Measurements from ENCODE around the gene OR4C16.

OR4C16 gene, protein sequence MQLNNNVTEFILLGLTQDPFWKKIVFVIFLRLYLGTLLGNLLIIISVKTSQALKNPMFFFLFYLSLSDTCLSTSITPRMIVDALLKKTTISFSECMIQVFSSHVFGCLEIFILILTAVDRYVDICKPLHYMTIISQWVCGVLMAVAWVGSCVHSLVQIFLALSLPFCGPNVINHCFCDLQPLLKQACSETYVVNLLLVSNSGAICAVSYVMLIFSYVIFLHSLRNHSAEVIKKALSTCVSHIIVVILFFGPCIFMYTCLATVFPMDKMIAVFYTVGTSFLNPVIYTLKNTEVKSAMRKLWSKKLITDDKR

DNA sequence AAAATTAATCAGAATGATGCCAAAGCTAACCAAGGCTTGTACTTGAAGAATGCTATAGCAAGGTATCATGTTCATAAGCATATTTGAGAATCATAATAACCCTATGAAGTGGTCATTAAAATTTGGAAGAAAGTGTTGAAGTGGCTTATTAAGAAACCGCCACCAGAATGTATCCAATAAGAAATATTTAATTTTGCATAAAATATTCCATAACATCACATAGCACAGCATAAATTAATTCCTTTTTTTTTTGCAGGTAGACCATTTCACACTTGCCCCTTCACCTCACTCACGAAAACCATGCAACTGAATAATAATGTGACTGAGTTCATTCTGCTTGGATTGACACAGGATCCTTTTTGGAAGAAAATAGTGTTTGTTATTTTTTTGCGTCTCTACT lies at the start of gene OR4C16:
Gene OR4C16 (plus strand): TSS at position 301 of the 400 bp plus-strand sequence. CDS start 0 bp downstream, at position 301.
- no peak for DNase-seq (ENCODE audit: low spot score)
- no peak within 1 kb of the TSS for H3K4me3 ChIP-seq
- no peak within 1 kb of the TSS for H3K27ac ChIP-seq
- TF ChIP-seq, protein P1, sequence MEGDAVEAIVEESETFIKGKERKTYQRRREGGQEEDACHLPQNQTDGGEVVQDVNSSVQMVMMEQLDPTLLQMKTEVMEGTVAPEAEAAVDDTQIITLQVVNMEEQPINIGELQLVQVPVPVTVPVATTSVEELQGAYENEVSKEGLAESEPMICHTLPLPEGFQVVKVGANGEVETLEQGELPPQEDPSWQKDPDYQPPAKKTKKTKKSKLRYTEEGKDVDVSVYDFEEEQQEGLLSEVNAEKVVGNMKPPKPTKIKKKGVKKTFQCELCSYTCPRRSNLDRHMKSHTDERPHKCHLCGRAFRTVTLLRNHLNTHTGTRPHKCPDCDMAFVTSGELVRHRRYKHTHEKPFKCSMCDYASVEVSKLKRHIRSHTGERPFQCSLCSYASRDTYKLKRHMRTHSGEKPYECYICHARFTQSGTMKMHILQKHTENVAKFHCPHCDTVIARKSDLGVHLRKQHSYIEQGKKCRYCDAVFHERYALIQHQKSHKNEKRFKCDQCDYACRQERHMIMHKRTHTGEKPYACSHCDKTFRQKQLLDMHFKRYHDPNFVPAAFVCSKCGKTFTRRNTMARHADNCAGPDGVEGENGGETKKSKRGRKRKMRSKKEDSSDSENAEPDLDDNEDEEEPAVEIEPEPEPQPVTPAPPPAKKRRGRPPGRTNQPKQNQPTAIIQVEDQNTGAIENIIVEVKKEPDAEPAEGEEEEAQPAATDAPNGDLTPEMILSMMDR (IDR thresholded peaks at IDR 0.05), result no peak

DNA sequence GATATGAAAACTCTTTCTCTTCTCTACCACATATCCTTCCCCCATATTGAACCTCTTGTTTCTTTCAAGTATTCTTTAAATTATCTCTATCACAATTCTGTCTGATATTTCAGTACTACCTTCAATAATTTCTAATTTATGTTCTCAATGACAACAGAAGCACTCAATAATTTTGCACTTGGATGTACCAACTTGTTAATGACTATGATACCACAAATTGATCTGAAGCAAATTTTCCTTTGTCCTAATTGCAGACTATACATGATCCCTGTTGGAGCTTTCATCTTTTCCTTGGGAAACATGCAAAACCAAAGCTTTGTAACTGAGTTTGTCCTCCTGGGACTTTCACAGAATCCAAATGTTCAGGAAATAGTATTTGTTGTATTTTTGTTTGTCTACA lies 17.8 kb upstream of the OR4C16 start, which contains the start of gene OR4C15:
Gene OR4C15 (plus strand): TSS at position 301 of the 400 bp plus-strand sequence. CDS start 0 bp downstream, at position 301.
- H3K27ac ChIP-seq, result no peak within 1 kb of the TSS
- DNase-seq (ENCODE audit: low spot score), result no peak
- TF ChIP-seq, protein P1 (IDR thresholded peaks at IDR 0.05), result no peak
- no peak within 1 kb of the TSS for H3K4me3 ChIP-seq

DNA sequence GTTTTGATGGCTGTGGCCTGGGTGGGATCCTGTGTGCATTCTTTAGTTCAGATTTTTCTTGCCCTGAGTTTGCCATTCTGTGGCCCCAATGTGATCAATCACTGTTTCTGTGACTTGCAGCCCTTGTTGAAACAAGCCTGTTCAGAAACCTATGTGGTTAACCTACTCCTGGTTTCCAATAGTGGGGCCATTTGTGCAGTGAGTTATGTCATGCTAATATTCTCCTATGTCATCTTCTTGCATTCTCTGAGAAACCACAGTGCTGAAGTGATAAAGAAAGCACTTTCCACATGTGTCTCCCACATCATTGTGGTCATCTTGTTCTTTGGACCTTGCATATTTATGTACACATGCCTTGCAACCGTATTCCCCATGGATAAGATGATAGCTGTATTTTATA lies 620 bp downstream of the OR4C16 start:
- TF ChIP-seq, protein P1 (IDR thresholded peaks at IDR 0.05), result no peak
- H3K4me3 ChIP-seq, result no peak overlapping the region
- no peak for DNase-seq (ENCODE audit: low spot score)
- no peak overlapping the region for H3K27ac ChIP-seq

DNA sequence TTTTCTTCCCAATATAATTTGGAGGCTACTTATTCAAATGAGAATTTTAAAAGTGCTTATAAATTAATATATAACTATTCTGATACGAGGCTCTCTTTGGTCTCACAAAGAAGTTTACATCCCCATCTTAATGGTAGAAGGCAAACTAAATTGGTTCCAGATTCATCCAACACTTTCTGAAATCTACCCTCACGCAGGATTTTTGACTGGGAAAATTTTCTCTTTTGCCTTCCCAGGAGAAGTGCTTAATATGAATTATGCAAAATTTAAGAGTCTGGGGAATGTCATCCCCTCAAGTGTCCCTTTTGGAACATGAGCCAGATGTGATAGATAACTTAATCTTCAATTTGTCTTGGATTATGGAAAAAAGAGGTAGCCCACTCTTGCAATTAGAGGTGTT lies 35.6 kb downstream of the OR4C16 start, which contains the start of gene OR4C11:
Gene OR4C11 (minus strand): TSS at position 101 of the 400 bp plus-strand sequence. CDS start 3,272 bp downstream, outside the sequence.
- no peak for DNase-seq (ENCODE audit: low spot score)
- TF ChIP-seq, protein P1 (IDR thresholded peaks at IDR 0.05), result no peak
- H3K4me3 ChIP-seq, result no peak within 1 kb of the TSS
- no peak within 1 kb of the TSS for H3K27ac ChIP-seq
